SKM-1 (cell line): ENCODE results near the gene ST3GAL3.
A peak's percentile ranks its signal among the peaks of the same experiment; 100 is the strongest.
"Not testable (repeated sequence)": the region's sequence is repeated elsewhere in the genome, so short reads cannot be mapped to it uniquely, and the experiment has no call there.

Experiments used
- DNase-seq: peaks from one replicate; lab custom pipeline; 2025; ENCODE audit not compliant: unreplicated experiment; lab: John Stamatoyannopoulos, UW

Gene ST3GAL3

GRCh38 chr1:43818691-43819090 is 111.4 kb downstream of the ST3GAL3 start:
- no peak for DNase-seq

GRCh38 chr1:43819357-43819756 is 112.0 kb downstream of the ST3GAL3 start:
- no peak for DNase-seq

GRCh38 chr1:43821471-43821870 is 114.1 kb downstream of the ST3GAL3 start:
- DNase-seq, result no peak

- no peak for DNase-seq
These were observed 114.8 kb downstream of the ST3GAL3 start for GRCh38 chr1:43822040-43822690.

- DNase-seq, result no peak
These were observed 117.5 kb downstream of the ST3GAL3 start for GRCh38 chr1:43824795-43825194.

GRCh38 chr1:43828574-43828973 is 121.2 kb downstream of the ST3GAL3 start:
- no peak for DNase-seq

GRCh38 chr1:43830802-43831201 is 123.5 kb downstream of the ST3GAL3 start:
- no peak for DNase-seq

GRCh38 chr1:43831851-43832250 is 124.5 kb downstream of the ST3GAL3 start:
- no peak for DNase-seq

- DNase-seq, result no peak
These were observed 124.9 kb downstream of the ST3GAL3 start for GRCh38 chr1:43832255-43832654.

- DNase-seq, result no peak
These were observed 125.7 kb downstream of the ST3GAL3 start for GRCh38 chr1:43832998-43833397.

GRCh38 chr1:43833902-43834279 is 126.6 kb downstream of the ST3GAL3 start:
- DNase-seq, result not testable (repeated sequence)

GRCh38 chr1:43834280-43835081 is 127.1 kb downstream of the ST3GAL3 start:
- DNase-seq, result peak; percentile 85

GRCh38 chr1:43835082-43836021 is 128.0 kb downstream of the ST3GAL3 start:
- DNase-seq, result peak; percentile 71

GRCh38 chr1:43836267-43836951 is 129.1 kb downstream of the ST3GAL3 start:
- DNase-seq, result no peak

- DNase-seq, result no peak
These were observed 131.7 kb downstream of the ST3GAL3 start for GRCh38 chr1:43839056-43839455.

GRCh38 chr1:43841321-43842174 is 134.2 kb downstream of the ST3GAL3 start:
- no peak for DNase-seq

GRCh38 chr1:43842175-43842498 is 134.8 kb downstream of the ST3GAL3 start:
- DNase-seq, result no peak

GRCh38 chr1:43843684-43844083 is 136.3 kb downstream of the ST3GAL3 start:
- no peak for DNase-seq

GRCh38 chr1:43844114-43844513 is 136.8 kb downstream of the ST3GAL3 start:
- no peak for DNase-seq

- no peak for DNase-seq
These were observed 140.0 kb downstream of the ST3GAL3 start for GRCh38 chr1:43847290-43847689.
